ENCODE data around the gene NDUFV3.
A peak's percentile ranks its signal among the peaks of the same experiment; 100 is the strongest.

Gene NDUFV3

DNA sequence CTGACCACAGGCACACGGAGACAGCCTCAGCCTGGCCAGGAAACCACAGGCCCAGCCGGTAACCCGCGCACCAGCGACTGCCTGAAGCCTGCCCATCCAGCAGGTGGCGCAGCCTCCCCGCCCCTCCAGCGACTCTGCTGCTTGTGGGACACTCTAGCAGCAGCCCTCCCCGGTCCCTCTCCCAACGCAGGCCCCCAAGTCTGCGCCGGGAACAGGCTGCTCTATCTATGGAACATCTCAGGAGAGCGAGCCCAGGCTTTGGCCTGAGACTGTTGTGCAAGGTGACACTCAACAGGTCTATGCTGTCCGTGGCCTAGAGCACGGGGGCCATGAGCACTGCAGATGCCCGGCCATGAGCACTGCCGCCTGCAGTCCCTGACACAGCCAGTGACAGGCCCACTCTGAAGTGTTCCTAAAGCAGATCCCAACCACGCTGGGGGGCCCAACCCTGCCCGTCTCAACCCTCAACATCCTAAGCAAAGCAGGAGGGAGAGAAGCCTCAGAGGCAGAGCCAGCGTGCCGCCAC lies 42.2 kb upstream of the NDUFV3 start:
- Mint-ChIP-seq H3K27ac (ENCODE audit: low read depth) (no peak overlapping the region), H3K36me3 (ENCODE audit: insufficient read depth) (peaks cover 31% of the 10 kb centered on the region), H3K9me3 (peaks cover 11% of the 10 kb centered on the region), H3K4me1 (peaks cover 10% of the 10 kb centered on the region), H3K4me3 (no peak overlapping the region), H3K27me3 (no peaks in the 10 kb centered on the region)
- ATAC-seq (replicated peaks; ENCODE audit: extremely low read depth, poor library complexity, severe bottlenecking) (no peak), DNase-seq (ENCODE audit: low spot score in 2 of 2) (no peak)

DNA sequence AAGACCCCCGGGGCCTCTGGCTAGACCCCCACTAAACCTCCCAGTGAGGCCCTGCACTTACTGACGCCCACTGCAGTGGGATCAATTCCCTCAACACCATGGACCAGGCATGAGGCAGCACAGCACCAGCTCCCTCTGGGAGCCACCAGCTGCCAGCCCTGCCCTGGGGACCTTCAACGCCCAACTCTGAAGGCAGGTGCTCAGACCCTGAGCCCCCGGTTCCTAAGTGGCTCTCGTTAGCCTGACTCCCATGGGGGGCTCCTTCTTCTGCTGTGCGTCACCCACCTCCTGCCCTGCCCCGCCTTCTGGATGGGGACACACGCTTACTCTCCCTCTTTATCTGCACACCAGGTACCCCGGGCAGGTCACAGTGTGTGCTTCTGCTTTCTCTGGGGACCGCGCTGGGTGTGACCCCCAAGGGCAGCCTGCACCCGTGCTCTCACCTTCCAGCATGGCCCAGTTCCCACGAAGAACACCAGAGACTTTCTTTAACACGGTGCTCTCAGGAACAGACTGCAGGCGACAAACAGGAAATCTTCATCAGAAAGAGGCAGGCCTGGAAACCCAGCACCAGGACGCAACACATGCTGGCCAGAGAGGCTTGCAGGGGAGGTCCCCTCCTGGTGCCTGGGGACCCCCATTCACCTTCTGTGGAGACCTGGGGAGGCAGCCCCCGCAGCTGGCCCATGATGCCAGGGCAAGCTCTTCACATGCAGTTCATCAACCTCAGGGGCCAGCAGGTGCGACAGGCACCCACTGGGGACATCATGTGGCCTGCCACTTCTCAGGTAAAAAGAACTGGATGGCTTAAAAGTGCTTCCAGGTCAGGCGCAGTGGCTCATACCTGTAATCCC lies 41.1 kb upstream of the NDUFV3 start:
- H3K36me3 Mint-ChIP-seq (ENCODE audit: insufficient read depth), result peaks cover 31% of the 10 kb centered on the region
- no peak for DNase-seq (ENCODE audit: low spot score in 2 of 2)
- no peak overlapping the region for H3K4me3 Mint-ChIP-seq

DNA sequence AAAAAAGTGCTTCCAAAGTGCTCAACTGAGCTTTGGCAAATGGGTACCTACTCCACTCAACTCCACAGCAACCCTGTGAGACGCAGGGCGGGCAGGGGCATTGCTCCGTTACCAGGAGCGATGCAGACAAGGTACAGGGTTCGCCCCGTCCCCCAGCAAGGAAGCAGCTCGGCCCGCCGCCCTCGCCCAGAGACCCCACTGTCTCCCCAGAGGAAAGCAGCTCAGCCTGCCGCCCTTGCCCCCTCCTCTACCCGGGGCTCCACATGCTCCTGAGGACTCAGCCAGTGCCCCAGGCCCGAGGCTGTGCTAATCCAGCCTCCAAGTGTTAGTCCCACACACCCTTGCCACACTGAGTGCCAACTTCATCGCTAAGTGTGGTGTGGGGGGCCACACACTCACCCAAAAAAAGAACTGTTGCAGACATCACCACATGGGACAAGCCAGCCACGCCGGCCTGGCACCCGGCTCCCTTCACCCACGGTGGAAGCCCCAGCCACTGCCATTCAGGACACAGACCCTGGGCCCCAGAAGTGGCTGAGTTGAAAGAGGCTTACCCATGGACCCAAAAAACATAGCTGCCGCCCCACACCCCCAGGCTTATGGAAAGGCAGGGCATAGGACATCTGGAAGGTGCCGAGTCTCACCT lies 40.1 kb upstream of the NDUFV3 start:
- Mint-ChIP-seq H3K4me3 (no peak overlapping the region), H3K36me3 (ENCODE audit: insufficient read depth) (peaks cover 36% of the 10 kb centered on the region), H3K27ac (ENCODE audit: low read depth) (no peak overlapping the region), H3K9me3 (peaks cover 11% of the 10 kb centered on the region), H3K4me1 (peaks cover 10% of the 10 kb centered on the region), H3K27me3 (no peaks in the 10 kb centered on the region)
- DNase-seq (ENCODE audit: low spot score in 2 of 2) (no peak), ATAC-seq (replicated peaks; ENCODE audit: extremely low read depth, poor library complexity, severe bottlenecking) (no peak)

More for the DNA sequence above, 41.1 kb upstream of the NDUFV3 start:
- Mint-ChIP-seq H3K9me3 (peaks cover 11% of the 10 kb centered on the region), H3K27ac (ENCODE audit: low read depth) (no peak overlapping the region), H3K4me1 (peaks cover 10% of the 10 kb centered on the region), H3K27me3 (no peaks in the 10 kb centered on the region)
- ATAC-seq (replicated peaks; ENCODE audit: extremely low read depth, poor library complexity, severe bottlenecking), result no peak

DNA sequence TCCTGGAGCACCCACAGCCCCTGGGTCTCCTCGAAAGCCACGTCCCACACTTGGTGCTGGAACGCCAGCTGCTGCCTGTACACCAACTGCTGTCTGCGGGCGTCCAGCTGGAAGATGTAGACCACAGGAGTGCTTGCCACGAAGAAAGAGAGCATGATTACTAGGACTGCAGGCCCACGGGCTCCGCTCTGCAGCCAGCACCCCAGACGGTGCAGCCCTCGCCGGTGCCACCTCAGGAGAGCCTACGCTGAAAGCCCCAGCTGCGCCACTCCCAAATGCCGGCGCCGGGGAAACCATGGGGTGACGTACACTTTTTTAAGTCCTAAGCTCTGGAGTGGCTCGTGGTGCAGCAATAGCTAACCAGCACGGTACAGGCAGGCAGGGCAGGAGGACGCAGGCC lies 39.5 kb upstream of the NDUFV3 start:
- no peak overlapping the region for H3K27ac Mint-ChIP-seq (ENCODE audit: low read depth)
- peaks cover 40% of the 10 kb centered on the region for H3K36me3 Mint-ChIP-seq (ENCODE audit: insufficient read depth)
- ATAC-seq (replicated peaks; ENCODE audit: extremely low read depth, poor library complexity, severe bottlenecking) (no peak), DNase-seq (ENCODE audit: low spot score in 2 of 2) (no peak)
- peaks cover 7% of the 10 kb centered on the region for H3K9me3 Mint-ChIP-seq
- H3K27me3 Mint-ChIP-seq, result no peaks in the 10 kb centered on the region
- no peak overlapping the region for H3K4me3 Mint-ChIP-seq
- H3K4me1 Mint-ChIP-seq, result peaks cover 10% of the 10 kb centered on the region

DNA sequence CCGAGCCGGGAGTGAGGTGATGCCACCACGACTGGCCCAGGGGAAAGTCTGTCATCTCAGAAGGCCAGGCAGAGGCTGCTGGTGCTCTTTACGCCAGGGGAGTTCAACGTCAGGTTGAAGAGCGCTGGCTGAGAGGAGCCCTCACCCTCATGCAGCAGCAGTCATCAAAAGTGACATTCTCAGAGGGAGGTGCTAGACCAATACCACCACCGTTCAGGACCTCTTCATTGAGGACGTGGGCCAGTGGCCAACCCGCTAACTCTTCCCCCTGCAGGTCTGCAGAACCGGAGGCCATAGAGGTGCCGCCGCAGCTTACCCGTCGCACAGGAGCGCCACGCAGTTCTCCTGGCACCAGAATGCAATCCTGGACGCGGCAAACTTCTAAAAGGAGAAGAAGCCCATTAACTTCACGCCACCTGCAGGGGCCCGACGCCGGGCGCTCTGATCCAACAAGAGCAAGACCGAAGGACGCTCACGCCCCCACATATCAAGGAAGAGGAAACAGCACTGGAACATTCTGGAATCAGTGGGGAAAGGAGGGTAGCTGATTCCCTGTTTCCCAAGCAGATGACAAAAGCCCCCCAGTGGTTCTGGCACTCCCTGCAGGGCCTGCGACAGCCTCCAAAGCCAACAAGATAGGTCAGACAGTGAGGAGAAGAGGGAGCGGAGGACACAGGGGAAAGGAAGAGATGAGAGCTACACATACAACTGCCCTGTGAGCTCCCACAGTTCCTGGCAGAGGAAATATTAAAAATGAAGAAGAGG lies 38.7 kb upstream of the NDUFV3 start:
- H3K36me3 Mint-ChIP-seq (ENCODE audit: insufficient read depth), result peaks cover 41% of the 10 kb centered on the region

DNA sequence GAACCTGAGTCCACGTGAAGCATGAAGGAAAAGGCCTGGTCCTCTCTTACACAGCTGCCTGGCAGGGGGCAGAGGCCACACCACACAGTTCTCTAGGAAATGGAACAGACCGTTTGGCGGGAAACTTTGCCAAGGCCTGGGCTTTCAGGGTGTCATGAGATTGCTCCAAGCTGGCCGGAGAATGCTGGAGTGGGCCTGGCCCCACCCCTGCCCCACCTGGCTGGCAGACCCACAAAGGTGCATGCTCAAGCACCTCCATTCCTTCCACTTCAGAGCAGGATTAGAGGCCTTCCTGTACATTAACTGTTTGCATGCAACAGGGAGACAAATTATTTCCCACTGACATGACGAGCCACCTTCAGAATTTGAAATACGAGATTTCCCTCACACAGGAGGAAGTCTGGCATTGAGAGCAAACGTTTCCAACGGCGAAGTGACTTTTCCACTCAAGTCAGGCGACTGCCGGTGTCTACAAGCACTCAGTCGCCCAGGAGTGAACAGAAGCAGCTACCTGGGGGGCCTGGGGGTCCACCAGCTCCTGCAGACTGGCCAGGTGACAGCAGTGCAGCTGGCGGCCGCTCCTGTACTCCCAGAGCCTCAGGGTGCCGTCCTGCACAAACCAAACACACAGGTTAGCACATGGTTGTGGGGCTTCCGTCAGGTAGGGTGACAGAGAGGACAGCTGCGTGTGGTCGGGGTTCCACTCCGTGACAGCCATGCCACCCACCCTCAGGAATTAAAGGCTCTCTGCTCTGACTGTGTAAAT lies 37.8 kb upstream of the NDUFV3 start:
- ATAC-seq (replicated peaks; ENCODE audit: extremely low read depth, poor library complexity, severe bottlenecking) (no peak), DNase-seq (ENCODE audit: low spot score in 2 of 2) (no peak)
- Mint-ChIP-seq H3K9me3 (no peaks in the 10 kb centered on the region), H3K4me3 (no peak overlapping the region), H3K36me3 (ENCODE audit: insufficient read depth) (peaks cover 41% of the 10 kb centered on the region), H3K4me1 (no peaks in the 10 kb centered on the region), H3K27ac (ENCODE audit: low read depth) (no peak overlapping the region), H3K27me3 (no peaks in the 10 kb centered on the region)

More for the DNA sequence above, 38.7 kb upstream of the NDUFV3 start:
- no peak for ATAC-seq (replicated peaks; ENCODE audit: extremely low read depth, poor library complexity, severe bottlenecking)
- H3K9me3 Mint-ChIP-seq, result no peaks in the 10 kb centered on the region
- peaks cover 2% of the 10 kb centered on the region for H3K4me1 Mint-ChIP-seq
- no peaks in the 10 kb centered on the region for H3K27me3 Mint-ChIP-seq
- H3K4me3 Mint-ChIP-seq, result no peak overlapping the region
- H3K27ac Mint-ChIP-seq (ENCODE audit: low read depth), result no peak overlapping the region
- DNase-seq (ENCODE audit: low spot score in 2 of 2), result no peak

DNA sequence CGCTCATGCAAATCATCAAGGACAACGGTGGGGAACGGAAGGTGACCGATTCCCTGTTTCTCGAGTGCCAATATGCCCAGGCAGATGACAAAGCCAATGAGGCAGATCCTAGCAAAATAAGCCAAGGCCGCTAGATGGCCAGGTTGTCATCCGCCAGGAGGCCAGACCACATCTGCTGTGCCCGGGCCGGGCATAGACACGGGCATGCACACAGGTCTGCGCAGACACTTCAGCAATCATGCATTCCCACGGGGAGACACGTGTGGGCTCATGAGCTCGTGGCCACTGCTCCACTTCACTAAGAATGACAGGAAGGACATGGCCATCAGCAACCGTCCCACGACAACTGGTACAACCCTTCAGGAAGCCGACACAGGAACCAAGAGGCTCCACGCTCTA lies 37.2 kb upstream of the NDUFV3 start:
- Mint-ChIP-seq H3K36me3 (ENCODE audit: insufficient read depth) (peaks cover 38% of the 10 kb centered on the region), H3K4me1 (no peaks in the 10 kb centered on the region), H3K9me3 (no peaks in the 10 kb centered on the region), H3K27me3 (no peaks in the 10 kb centered on the region), H3K4me3 (no peak overlapping the region), H3K27ac (ENCODE audit: low read depth) (no peak overlapping the region)
- ATAC-seq (replicated peaks; ENCODE audit: extremely low read depth, poor library complexity, severe bottlenecking) (no peak), DNase-seq (ENCODE audit: low spot score in 2 of 2) (no peak)

DNA sequence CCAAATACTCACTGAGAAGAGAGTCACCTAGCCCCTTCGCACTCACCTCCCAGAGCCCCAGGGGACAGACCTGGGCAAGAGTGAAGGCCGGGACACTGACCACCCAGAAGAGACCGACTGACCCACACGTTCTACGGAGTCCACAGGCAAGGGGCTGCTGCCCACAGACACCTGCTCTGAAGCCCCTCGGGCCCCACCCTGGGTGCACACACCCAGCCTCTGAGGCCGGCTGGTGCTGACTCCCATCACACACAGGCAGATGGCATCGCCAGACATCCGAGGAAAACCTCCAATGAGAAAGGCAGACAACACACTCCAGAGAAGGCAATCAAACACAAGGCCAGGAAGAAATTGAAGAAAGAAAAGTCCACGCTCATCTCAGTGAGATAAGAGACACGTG lies 35.9 kb upstream of the NDUFV3 start:
- Mint-ChIP-seq H3K9me3 (no peaks in the 10 kb centered on the region), H3K36me3 (ENCODE audit: insufficient read depth) (peaks cover 36% of the 10 kb centered on the region), H3K27me3 (no peaks in the 10 kb centered on the region), H3K4me1 (no peaks in the 10 kb centered on the region), H3K27ac (ENCODE audit: low read depth) (peak overlapping the region; percentile 29), H3K4me3 (no peak overlapping the region)
- ATAC-seq (replicated peaks; ENCODE audit: extremely low read depth, poor library complexity, severe bottlenecking) (no peak), DNase-seq (ENCODE audit: low spot score in 2 of 2) (no peak)

DNA sequence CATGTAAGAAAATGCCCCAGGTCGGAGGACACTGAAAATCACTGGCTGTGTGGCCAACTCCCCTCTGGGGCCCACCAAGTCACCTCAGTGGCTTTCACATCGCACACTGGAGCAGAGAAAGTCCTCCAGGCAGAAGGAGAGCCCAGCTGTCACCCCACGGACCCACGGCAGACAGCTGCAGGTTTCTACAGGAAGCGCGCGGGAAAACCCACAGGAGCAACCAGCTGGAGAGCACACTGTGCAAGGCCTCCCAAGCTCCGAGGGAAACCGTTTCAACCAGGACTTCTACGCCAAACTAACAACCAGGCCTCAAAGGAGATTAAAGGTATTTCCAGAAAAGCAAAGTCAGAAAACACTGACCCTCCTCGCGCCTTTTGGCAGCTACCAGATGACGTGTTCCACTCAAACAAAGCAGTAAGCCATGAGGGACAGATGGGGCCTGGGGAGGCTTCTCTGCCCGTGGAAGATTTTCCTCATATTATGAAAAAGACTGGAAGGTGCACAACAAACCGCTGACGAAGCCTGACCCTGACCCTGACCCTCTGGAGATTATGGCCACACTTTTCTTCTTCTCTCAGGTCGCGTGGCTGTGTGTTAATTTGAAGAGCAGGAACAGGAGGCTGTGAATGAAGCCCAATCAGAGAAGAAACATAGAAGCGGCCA lies 34.8 kb upstream of the NDUFV3 start:
- Mint-ChIP-seq H3K9me3 (no peaks in the 10 kb centered on the region), H3K4me1 (peaks cover 6% of the 10 kb centered on the region), H3K36me3 (ENCODE audit: insufficient read depth) (peaks cover 35% of the 10 kb centered on the region), H3K4me3 (no peak overlapping the region), H3K27me3 (no peaks in the 10 kb centered on the region), H3K27ac (ENCODE audit: low read depth) (peak overlapping the region; percentile 6)
- ATAC-seq (replicated peaks; ENCODE audit: extremely low read depth, poor library complexity, severe bottlenecking), result no peak
- DNase-seq (ENCODE audit: low spot score in 2 of 2), result no peak

DNA sequence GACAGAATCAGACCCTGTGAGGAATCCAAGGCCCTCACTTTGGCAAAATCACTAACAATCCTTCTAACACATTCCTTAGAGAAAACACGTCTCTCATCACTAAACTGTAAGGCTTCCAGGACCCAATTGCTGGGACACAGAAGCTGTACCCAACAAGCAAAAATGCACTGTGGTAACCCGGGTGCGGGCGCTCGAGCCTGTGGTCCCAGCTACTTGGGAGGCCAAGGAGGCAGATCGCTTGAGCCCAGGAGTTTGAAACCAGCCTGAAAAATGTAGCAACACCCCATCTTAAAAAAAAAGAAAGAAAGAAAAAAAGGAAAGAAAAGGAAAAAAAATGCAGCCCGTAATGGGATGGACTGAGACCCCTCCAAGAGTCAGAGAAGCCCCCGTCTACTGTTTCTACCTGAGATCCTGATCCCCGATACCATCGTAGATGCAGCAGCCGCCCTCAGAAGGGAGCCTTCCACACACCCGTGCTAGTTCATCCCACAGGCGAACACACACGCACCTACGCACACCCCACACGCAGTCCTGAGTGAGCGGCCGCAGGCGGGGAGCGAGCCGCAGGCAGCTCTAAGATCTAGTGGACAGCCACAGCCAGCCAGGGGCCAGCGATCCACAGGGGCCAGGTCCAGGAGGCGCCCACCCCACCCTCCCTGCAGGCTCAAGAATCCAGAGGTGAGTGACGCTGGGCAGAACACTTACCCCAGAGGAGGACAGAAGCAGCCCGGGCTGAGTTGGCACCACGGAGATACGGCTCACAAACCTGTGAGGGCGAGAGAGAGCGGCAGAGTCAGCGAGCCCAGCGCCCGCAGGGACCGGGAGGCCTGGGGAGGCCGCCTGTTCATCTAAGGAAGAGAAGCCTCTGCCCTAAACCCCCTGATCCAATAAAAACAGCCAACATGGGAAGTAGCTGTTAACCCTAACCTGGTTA lies 33.9 kb upstream of the NDUFV3 start:
- ATAC-seq (replicated peaks; ENCODE audit: extremely low read depth, poor library complexity, severe bottlenecking) (no peak), DNase-seq (ENCODE audit: low spot score in 2 of 2) (no peak)
- no peak overlapping the region for H3K27ac Mint-ChIP-seq (ENCODE audit: low read depth)
- no peaks in the 10 kb centered on the region for H3K27me3 Mint-ChIP-seq
- H3K4me1 Mint-ChIP-seq, result peaks cover 7% of the 10 kb centered on the region
- H3K36me3 Mint-ChIP-seq (ENCODE audit: insufficient read depth), result peaks cover 32% of the 10 kb centered on the region
- H3K4me3 Mint-ChIP-seq, result no peak overlapping the region
- H3K9me3 Mint-ChIP-seq, result no peaks in the 10 kb centered on the region

DNA sequence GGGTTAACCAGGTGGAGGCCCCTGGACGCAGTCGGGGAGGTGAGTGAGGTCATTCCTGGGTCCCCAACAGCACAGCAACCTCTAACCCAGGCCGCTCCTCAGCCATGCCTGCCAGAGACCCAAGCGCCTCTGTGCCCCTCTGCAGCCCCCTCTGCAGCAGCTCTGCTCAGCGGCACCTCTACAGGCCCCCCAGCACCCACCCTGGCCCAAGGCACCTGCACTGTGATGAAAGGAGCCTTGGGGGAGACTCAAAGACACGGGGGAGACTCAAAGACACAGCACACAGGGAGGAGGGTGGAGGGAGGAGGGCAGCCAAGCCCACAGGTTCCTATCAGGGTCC lies 33.2 kb upstream of the NDUFV3 start:
- Mint-ChIP-seq H3K4me3 (no peak overlapping the region), H3K36me3 (ENCODE audit: insufficient read depth) (peaks cover 34% of the 10 kb centered on the region), H3K9me3 (no peaks in the 10 kb centered on the region), H3K4me1 (peaks cover 13% of the 10 kb centered on the region), H3K27ac (ENCODE audit: low read depth) (no peak overlapping the region), H3K27me3 (no peaks in the 10 kb centered on the region)
- ATAC-seq (replicated peaks; ENCODE audit: extremely low read depth, poor library complexity, severe bottlenecking) (no peak), DNase-seq (ENCODE audit: low spot score in 2 of 2) (no peak)

Measured in central memory CD8-positive, alpha-beta T cell (primary cell).